ENCODE results near the gene EHMT1. TPM values are rescaled to one million over a fixed set of nuclear protein-coding genes. Genes with fewer than 3 reads are reported as not detected.

The EHMT1 gene
- total and polyA plus RNA-seq, 4 donors, result 14.7 to 85.8 (median 51.0) TPM

GRCh38 chr9:137836151-137836830, 217.5 kb downstream of the EHMT1 start:
- 91% methylated on average over 28 of the region's 28 CpGs for WGBS, 2 donors
- DNase-seq, result no peak
- intact Hi-C loops (cut with DNase I), result no loop called here
- H3K9me3 ChIP-seq (ENCODE audit: control insufficient read depth, low read length), result no peaks in the 10 kb centered on the region
- H3K4me3 ChIP-seq (ENCODE audit: low read length in 2 of 2), result no peak overlapping the region
- no peak for ATAC-seq (ENCODE audit: low FRiP score)
- no peak overlapping the region for H3K27ac ChIP-seq (ENCODE audit: low read depth in 1 of 2, low read length in 2 of 2)
- H3K4me1 ChIP-seq (ENCODE audit: control insufficient read depth in 1 of 2, insufficient read depth in 2 of 2, low read length in 2 of 2), result no peaks in the 10 kb centered on the region
- H3K27me3 ChIP-seq (ENCODE audit: control insufficient read depth in 1 of 2, insufficient read depth in 2 of 2, low read length in 1 of 2), result no peaks in the 10 kb centered on the region
- H3K36me3 ChIP-seq (ENCODE audit: control insufficient read depth in 1 of 2, insufficient read depth in 2 of 2, low read length in 1 of 2), result peaks cover 3 to 7% of the 10 kb centered on the region in 2 donors

- 64 to 74% methylated on average over 12 of the region's 12 CpGs for WGBS, 2 donors
- Histone ChIP-seq H3K27me3 (ENCODE audit: control insufficient read depth in 1 of 2, insufficient read depth in 2 of 2, low read length in 1 of 2) (no peaks in the 10 kb centered on the region), H3K9me3 (ENCODE audit: control insufficient read depth, low read length) (no peaks in the 10 kb centered on the region), H3K4me3 (ENCODE audit: low read length in 2 of 2) (no peak overlapping the region), H3K27ac (ENCODE audit: low read depth in 1 of 2, low read length in 2 of 2) (no peak overlapping the region), H3K36me3 (ENCODE audit: control insufficient read depth in 1 of 2, insufficient read depth in 2 of 2, low read length in 1 of 2) (peaks cover 3 to 7% of the 10 kb centered on the region in 2 donors), H3K4me1 (ENCODE audit: control insufficient read depth in 1 of 2, insufficient read depth in 2 of 2, low read length in 2 of 2) (no peaks in the 10 kb centered on the region)
- DNase-seq (no peak), ATAC-seq (ENCODE audit: low FRiP score) (no peak)
- intact Hi-C loops (cut with DNase I), result no loop called here
These were observed 218.0 kb downstream of the EHMT1 start for GRCh38 chr9:137836831-137837241.

- intact Hi-C loops (cut with DNase I), result no loop called here
- DNase-seq (no peak), ATAC-seq (ENCODE audit: low FRiP score) (peak; percentile 29)
- Histone ChIP-seq H3K36me3 (ENCODE audit: control insufficient read depth in 1 of 2, insufficient read depth in 2 of 2, low read length in 1 of 2) (peaks cover 3 to 7% of the 10 kb centered on the region in 2 donors), H3K27ac (ENCODE audit: low read depth in 1 of 2, low read length in 2 of 2) (no peak overlapping the region), H3K4me1 (ENCODE audit: control insufficient read depth in 1 of 2, insufficient read depth in 2 of 2, low read length in 2 of 2) (no peaks in the 10 kb centered on the region), H3K27me3 (ENCODE audit: control insufficient read depth in 1 of 2, insufficient read depth in 2 of 2, low read length in 1 of 2) (no peaks in the 10 kb centered on the region), H3K4me3 (ENCODE audit: low read length in 2 of 2) (no peak overlapping the region), H3K9me3 (ENCODE audit: control insufficient read depth, low read length) (no peaks in the 10 kb centered on the region)
- WGBS, 2 donors, result 90 to 91% methylated on average over 20 of the region's 20 CpGs
These were observed 218.8 kb downstream of the EHMT1 start for GRCh38 chr9:137837345-137838278.

GRCh38 chr9:137838576-137838975, 219.8 kb downstream of the EHMT1 start:
- Histone ChIP-seq H3K27ac (ENCODE audit: low read depth in 1 of 2, low read length in 2 of 2) (no peak overlapping the region), H3K9me3 (ENCODE audit: control insufficient read depth, low read length) (no peaks in the 10 kb centered on the region), H3K27me3 (ENCODE audit: control insufficient read depth in 1 of 2, insufficient read depth in 2 of 2, low read length in 1 of 2) (no peaks in the 10 kb centered on the region), H3K4me3 (ENCODE audit: low read length in 2 of 2) (no peak overlapping the region), H3K4me1 (ENCODE audit: control insufficient read depth in 1 of 2, insufficient read depth in 2 of 2, low read length in 2 of 2) (no peaks in the 10 kb centered on the region), H3K36me3 (ENCODE audit: control insufficient read depth in 1 of 2, insufficient read depth in 2 of 2, low read length in 1 of 2) (peaks cover 3 to 7% of the 10 kb centered on the region in 2 donors)
- DNase-seq (no peak), ATAC-seq (ENCODE audit: low FRiP score) (no peak)
- 89 to 93% methylated on average over 10 of the region's 10 CpGs for WGBS, 2 donors
- intact Hi-C loops (cut with DNase I), result no loop called here

GRCh38 chr9:137843355-137843754, 224.6 kb downstream of the EHMT1 start:
- Histone ChIP-seq H3K36me3 (ENCODE audit: control insufficient read depth in 1 of 2, insufficient read depth in 2 of 2, low read length in 1 of 2) (no peaks in the 10 kb centered on the region), H3K4me1 (ENCODE audit: control insufficient read depth in 1 of 2, insufficient read depth in 2 of 2, low read length in 2 of 2) (no peaks in the 10 kb centered on the region), H3K27ac (ENCODE audit: low read depth in 1 of 2, low read length in 2 of 2) (no peak overlapping the region), H3K27me3 (ENCODE audit: control insufficient read depth in 1 of 2, insufficient read depth in 2 of 2, low read length in 1 of 2) (no peaks in the 10 kb centered on the region), H3K4me3 (ENCODE audit: low read length in 2 of 2) (no peak overlapping the region), H3K9me3 (ENCODE audit: control insufficient read depth, low read length) (no peaks in the 10 kb centered on the region)
- ATAC-seq (ENCODE audit: low FRiP score), result no peak
- intact Hi-C loops (cut with DNase I), result no loop called here
- 89 to 97% methylated on average over 9 of the region's 9 CpGs for WGBS, 2 donors
- no peak for DNase-seq

GRCh38 chr9:137851516-137852267, 232.9 kb downstream of the EHMT1 start:
- peaks cover 7% of the 10 kb centered on the region for H3K9me3 ChIP-seq (ENCODE audit: control insufficient read depth, low read length)
- H3K27me3 ChIP-seq (ENCODE audit: control insufficient read depth in 1 of 2, insufficient read depth in 2 of 2, low read length in 1 of 2), result no peaks in the 10 kb centered on the region
- ATAC-seq (ENCODE audit: low FRiP score), result no peak
- intact Hi-C loops (cut with DNase I), result no loop called here
- no peak for DNase-seq
- H3K27ac ChIP-seq (ENCODE audit: low read depth in 1 of 2, low read length in 2 of 2), result no peak overlapping the region
- no peaks in the 10 kb centered on the region for H3K36me3 ChIP-seq (ENCODE audit: control insufficient read depth in 1 of 2, insufficient read depth in 2 of 2, low read length in 1 of 2)
- WGBS, 2 donors, result 61 to 71% methylated on average over 5 of the region's 5 CpGs
- no peaks in the 10 kb centered on the region for H3K4me1 ChIP-seq (ENCODE audit: control insufficient read depth in 1 of 2, insufficient read depth in 2 of 2, low read length in 2 of 2)
- H3K4me3 ChIP-seq (ENCODE audit: low read length in 2 of 2), result no peak overlapping the region

- intact Hi-C loops (cut with DNase I), result no loop called here
- no peak overlapping the region for H3K4me3 ChIP-seq (ENCODE audit: low read length in 2 of 2)
- no peaks in the 10 kb centered on the region for H3K4me1 ChIP-seq (ENCODE audit: control insufficient read depth in 1 of 2, insufficient read depth in 2 of 2, low read length in 2 of 2)
- no peak for DNase-seq
- 88 to 95% methylated on average over 1 of the region's 1 CpG for WGBS, 2 donors
- H3K27ac ChIP-seq (ENCODE audit: low read depth in 1 of 2, low read length in 2 of 2), result no peak overlapping the region
- no peaks in the 10 kb centered on the region for H3K36me3 ChIP-seq (ENCODE audit: control insufficient read depth in 1 of 2, insufficient read depth in 2 of 2, low read length in 1 of 2)
- peaks cover 7% of the 10 kb centered on the region for H3K9me3 ChIP-seq (ENCODE audit: control insufficient read depth, low read length)
- no peaks in the 10 kb centered on the region for H3K27me3 ChIP-seq (ENCODE audit: control insufficient read depth in 1 of 2, insufficient read depth in 2 of 2, low read length in 1 of 2)
- ATAC-seq (ENCODE audit: low FRiP score), result no peak
These were observed 234.7 kb downstream of the EHMT1 start for GRCh38 chr9:137853392-137853995.

- Histone ChIP-seq H3K9me3 (ENCODE audit: control insufficient read depth, low read length) (peaks cover 7% of the 10 kb centered on the region), H3K4me1 (ENCODE audit: control insufficient read depth in 1 of 2, insufficient read depth in 2 of 2, low read length in 2 of 2) (no peaks in the 10 kb centered on the region), H3K4me3 (ENCODE audit: low read length in 2 of 2) (no peak overlapping the region), H3K27me3 (ENCODE audit: control insufficient read depth in 1 of 2, insufficient read depth in 2 of 2, low read length in 1 of 2) (no peaks in the 10 kb centered on the region), H3K27ac (ENCODE audit: low read depth in 1 of 2, low read length in 2 of 2) (no peak overlapping the region), H3K36me3 (ENCODE audit: control insufficient read depth in 1 of 2, insufficient read depth in 2 of 2, low read length in 1 of 2) (no peaks in the 10 kb centered on the region)
- DNase-seq (no peak), ATAC-seq (ENCODE audit: low FRiP score) (no peak)
- WGBS, 2 donors, result 94 to 95% methylated on average over 1 of the region's 1 CpG
- intact Hi-C loops (cut with DNase I), result no loop called here
These were observed 241.6 kb downstream of the EHMT1 start for GRCh38 chr9:137860361-137860760.
